Large intestine (tissue), 3 donors: ENCODE results near the gene RPTN. TPM values are rescaled to one million over a fixed set of nuclear protein-coding genes. Genes with fewer than 3 reads are reported as not detected.
A peak's percentile ranks its signal among the peaks of the same experiment; 100 is the strongest.

Experiments
- DNase-seq, 2 donors: peaks; one replicate each; pipeline versions ENCODE4 v3.0.0 to v3.0.0-alpha.2; 2013
- H3K27ac ChIP-seq: one replicate; pipeline ENCODE4 v1.5.1; 2013; ENCODE audit warnings: low read length
- H3K27me3 ChIP-seq: 2 replicates; pipeline ENCODE4 v1.6.1; 2013; ENCODE audit warnings: low read length; ENCODE audit not compliant: control insufficient read depth, insufficient read depth
- H3K36me3 ChIP-seq: 2 replicates; pipeline ENCODE4 v1.6.1; 2013; ENCODE audit warnings: low read length; ENCODE audit not compliant: control insufficient read depth, insufficient read depth
- H3K4me1 ChIP-seq: one replicate; pipeline ENCODE4 v1.6.1; 2013; ENCODE audit warnings: low read length; ENCODE audit not compliant: control insufficient read depth, insufficient read depth
- H3K4me3 ChIP-seq: one replicate; pipeline ENCODE4 v1.5.1; 2013; ENCODE audit warnings: low read length
- H3K9me3 ChIP-seq: one replicate; pipeline ENCODE4 v1.6.1; 2013; ENCODE audit warnings: mild to moderate bottlenecking, low read depth, low read length, moderate library complexity; ENCODE audit not compliant: control insufficient read depth
- WGBS: methylation state at CpG from one replicate; pipeline ENCODE4 v1.1.5; 2013; ENCODE audit warnings: low lambda C conversion rate; ENCODE audit not compliant: insufficient coverage; 5-methylcytosine and 5-hydroxymethylcytosine counted together
- polyA plus RNA-seq: library from polyadenylated mRNA; unstranded; fragments of 120-200 nt; gene quantifications from one replicate; pipeline ENCODE4 v1.2.1, GENCODE V29; 2013

The RPTN gene
- polyA plus RNA-seq, 1 donor, result not detected

DNA sequence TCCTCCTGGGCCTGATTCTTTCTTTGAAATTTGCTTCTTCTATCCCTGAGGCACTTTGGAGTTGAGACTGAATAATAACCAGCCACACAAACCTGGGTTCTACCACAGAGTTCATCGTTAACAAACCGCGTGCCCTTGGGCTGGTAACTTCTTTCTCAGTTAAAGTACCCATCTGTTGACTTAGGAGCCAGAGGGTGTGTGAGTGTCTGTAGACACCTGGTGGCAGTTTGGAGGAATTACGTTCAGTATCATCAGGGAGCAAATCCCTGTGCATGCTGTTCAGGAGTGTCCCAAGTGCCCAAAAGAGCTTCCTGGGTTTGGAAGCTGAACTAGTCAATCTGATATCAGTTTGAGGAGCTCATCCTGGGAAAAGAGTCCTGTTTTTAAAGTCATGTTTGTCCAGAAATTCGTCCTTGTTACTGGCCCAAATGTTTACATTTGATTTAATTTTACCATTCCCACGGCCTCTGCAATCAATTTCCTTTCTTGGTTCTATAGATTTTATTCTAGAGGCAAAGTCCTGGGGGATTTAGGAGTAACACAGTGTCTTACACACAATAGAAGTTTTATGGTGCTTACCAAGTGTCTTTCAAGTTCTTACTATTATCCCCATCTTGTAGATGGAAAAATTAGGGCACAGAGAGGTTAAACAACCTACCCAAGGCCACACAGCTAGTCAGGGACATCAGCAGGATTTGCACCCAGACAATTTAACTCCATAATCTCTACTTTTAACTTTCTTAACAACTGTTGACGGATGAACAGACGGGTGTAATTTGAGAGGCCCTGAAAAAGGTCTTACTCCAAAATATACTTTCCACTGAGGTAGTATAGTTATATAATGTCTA lies 26.7 kb upstream of the RPTN start:
- 43% methylated on average over 2 of the region's 8 CpGs for WGBS
- no peaks in the 10 kb centered on the region for H3K4me1 ChIP-seq
- H3K4me3 ChIP-seq, result no peak overlapping the region
- peak; percentile 23 to 36 for DNase-seq
- H3K36me3 ChIP-seq, result no peaks in the 10 kb centered on the region
- H3K9me3 ChIP-seq, result no peaks in the 10 kb centered on the region
- H3K27ac ChIP-seq, result no peak overlapping the region
- H3K27me3 ChIP-seq, result peaks cover 4% of the 10 kb centered on the region

DNA sequence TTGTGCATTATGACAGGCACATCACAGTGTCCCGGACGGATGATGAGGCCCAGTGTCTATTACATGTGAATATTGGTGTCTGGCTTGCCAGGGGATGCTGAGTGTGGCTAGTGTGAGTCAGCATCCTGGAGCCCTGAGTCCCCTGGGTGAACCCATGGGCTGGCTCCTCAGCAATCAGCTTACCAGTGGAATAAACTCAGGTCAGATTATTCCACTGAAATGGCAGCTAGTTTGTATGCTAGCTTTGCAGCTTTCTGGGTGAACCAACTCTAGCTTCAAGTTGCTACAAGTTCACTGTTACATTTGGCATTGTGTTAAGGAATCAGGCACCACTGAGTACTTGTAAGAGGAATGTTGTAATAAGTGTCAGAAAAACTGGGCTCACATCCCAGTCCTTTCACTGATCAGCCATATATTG lies 23.9 kb upstream of the RPTN start:
- no peaks in the 10 kb centered on the region for H3K4me1 ChIP-seq
- H3K36me3 ChIP-seq, result no peaks in the 10 kb centered on the region
- no CpG with 5 or more reads among the region's 2 CpGs for WGBS
- no peak for DNase-seq
- H3K4me3 ChIP-seq, result no peak overlapping the region
- no peak overlapping the region for H3K27ac ChIP-seq
- no peaks in the 10 kb centered on the region for H3K9me3 ChIP-seq
- no peaks in the 10 kb centered on the region for H3K27me3 ChIP-seq

DNA sequence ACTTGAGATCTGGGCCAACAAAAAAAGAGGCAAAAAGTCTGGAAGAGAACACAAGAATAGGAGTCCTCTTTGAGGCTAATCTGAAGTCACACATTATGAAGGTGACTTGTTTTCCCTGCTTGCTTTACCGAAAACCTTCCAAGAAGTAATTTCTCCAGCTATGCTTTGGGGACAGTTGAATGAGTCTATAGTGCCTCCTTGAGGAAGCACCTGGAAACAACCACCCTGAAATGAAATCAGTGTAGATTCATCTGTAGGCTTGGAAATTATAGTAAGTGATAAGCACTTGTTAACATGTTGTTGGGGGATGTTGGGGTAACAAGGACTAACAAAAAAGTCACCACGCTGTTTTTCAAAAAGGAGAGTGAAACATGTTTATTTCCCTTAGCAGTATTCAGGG lies 23.4 kb upstream of the RPTN start:
- no peaks in the 10 kb centered on the region for H3K36me3 ChIP-seq
- no peak overlapping the region for H3K4me3 ChIP-seq
- H3K4me1 ChIP-seq, result no peaks in the 10 kb centered on the region
- no peak for DNase-seq
- WGBS, result 75% methylated on average over 2 of the region's 2 CpGs
- H3K27me3 ChIP-seq, result no peaks in the 10 kb centered on the region
- no peak overlapping the region for H3K27ac ChIP-seq
- no peaks in the 10 kb centered on the region for H3K9me3 ChIP-seq

DNA sequence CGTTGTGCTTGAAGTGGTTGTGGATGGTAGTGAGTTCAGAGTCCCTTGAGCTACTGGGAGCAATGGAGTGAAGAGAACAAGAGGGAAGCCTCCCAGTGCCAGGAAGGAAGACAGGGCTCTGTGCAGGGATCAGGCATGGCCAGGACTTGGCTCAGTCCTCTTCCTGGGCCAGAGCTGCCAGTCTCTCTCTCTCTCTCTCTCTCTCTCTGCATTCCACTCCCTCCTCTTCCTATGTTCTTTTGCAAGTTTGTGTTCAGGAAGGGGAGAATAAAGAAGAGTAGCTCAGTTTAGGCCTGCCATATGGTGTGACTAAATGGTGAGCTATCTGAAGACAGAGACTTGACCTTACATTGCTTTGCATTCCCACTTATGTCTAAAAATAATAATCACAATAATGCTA lies 20.5 kb upstream of the RPTN start:
- Histone ChIP-seq H3K27ac (no peak overlapping the region), H3K27me3 (no peaks in the 10 kb centered on the region), H3K9me3 (no peaks in the 10 kb centered on the region), H3K4me3 (no peak overlapping the region), H3K4me1 (no peaks in the 10 kb centered on the region), H3K36me3 (no peaks in the 10 kb centered on the region)
- WGBS, result no CpG with 5 or more reads among the region's 1 CpG
- no peak for DNase-seq

GRCh38 chr1:152170287-152170905 lies 11.4 kb upstream of the RPTN start:
- Histone ChIP-seq H3K27ac (no peak overlapping the region), H3K9me3 (no peaks in the 10 kb centered on the region), H3K4me1 (no peaks in the 10 kb centered on the region), H3K27me3 (peaks cover 7% of the 10 kb centered on the region), H3K4me3 (no peak overlapping the region), H3K36me3 (no peaks in the 10 kb centered on the region)
- 60% methylated on average over 1 of the region's 5 CpGs for WGBS
- DNase-seq, result no peak

GRCh38 chr1:152169366-152170025 lies 10.5 kb upstream of the RPTN start:
- peaks cover 7% of the 10 kb centered on the region for H3K27me3 ChIP-seq
- H3K4me3 ChIP-seq, result no peak overlapping the region
- no peak for DNase-seq
- 100% methylated on average over 2 of the region's 4 CpGs for WGBS
- no peaks in the 10 kb centered on the region for H3K9me3 ChIP-seq
- no peak overlapping the region for H3K27ac ChIP-seq
- H3K4me1 ChIP-seq, result peaks cover 5% of the 10 kb centered on the region
- no peaks in the 10 kb centered on the region for H3K36me3 ChIP-seq

DNA sequence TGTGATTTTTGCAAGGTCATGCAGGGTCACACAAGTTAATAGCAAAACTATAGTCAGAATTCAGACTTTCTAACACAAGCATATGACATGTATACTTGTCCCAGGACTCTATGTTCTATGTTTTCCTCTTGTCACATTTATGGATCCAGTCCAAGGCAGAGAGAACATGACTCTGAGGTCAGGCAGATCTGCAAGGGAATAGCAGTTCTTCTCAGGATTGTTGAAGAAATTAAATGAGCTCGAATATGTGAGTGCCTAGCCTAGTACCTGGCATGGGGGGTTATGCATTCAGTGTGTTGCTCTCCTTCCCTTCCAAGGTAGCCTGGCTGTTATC lies 9.5 kb upstream of the RPTN start:
- Histone ChIP-seq H3K9me3 (no peaks in the 10 kb centered on the region), H3K36me3 (no peaks in the 10 kb centered on the region), H3K4me1 (peaks cover 9% of the 10 kb centered on the region), H3K4me3 (no peak overlapping the region), H3K27me3 (peaks cover 7% of the 10 kb centered on the region), H3K27ac (no peak overlapping the region)
- DNase-seq, result no peak
- no CpG with 5 or more reads among the region's 1 CpG for WGBS

DNA sequence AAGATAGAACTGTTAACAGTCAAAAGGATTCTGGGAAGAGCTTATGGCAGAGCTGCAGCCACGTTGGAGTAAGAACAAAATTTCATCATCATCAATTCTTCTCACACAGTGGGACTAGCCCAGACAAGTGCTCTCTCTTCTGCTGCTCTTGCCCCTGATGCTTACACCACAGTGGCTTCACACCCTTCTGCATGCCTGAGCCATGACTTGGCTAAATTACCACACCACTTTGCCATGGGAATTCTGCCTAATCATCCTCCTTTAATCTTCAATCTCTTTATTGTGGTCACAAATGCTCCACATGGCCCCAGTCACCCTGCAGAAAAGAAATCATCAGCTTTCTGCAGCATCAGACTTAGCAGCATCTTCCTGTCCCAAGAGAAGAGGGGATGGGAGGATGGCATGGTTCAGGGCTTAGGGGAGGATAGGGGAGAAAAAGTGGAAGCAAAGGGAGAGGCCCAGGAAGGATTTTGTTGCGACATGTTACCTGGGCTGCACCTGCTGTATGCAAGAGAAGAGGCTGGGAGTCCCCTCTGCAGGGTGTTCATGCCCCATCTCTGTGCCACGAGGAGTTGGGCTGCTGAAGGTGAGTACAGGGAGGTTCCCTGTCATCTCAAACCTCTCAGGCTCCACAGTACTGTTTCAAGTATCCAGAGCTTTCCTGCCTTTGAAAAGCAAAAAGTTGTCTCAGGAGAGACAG lies 9.0 kb upstream of the RPTN start:
- no peak for DNase-seq
- WGBS, result no CpG with 5 or more reads among the region's 3 CpGs
- Histone ChIP-seq H3K4me3 (no peak overlapping the region), H3K9me3 (no peaks in the 10 kb centered on the region), H3K27ac (no peak overlapping the region), H3K36me3 (no peaks in the 10 kb centered on the region), H3K27me3 (peaks cover 7% of the 10 kb centered on the region), H3K4me1 (peaks cover 14% of the 10 kb centered on the region)

- Histone ChIP-seq H3K4me3 (no peak overlapping the region), H3K9me3 (no peaks in the 10 kb centered on the region), H3K4me1 (peaks cover 20% of the 10 kb centered on the region), H3K36me3 (no peaks in the 10 kb centered on the region), H3K27me3 (peaks cover 3% of the 10 kb centered on the region), H3K27ac (no peak overlapping the region)
- DNase-seq, result no peak
- WGBS, result no CpG with 5 or more reads among the region's 1 CpG
These were observed 7.9 kb upstream of the RPTN start for GRCh38 chr1:152166966-152167365.

DNA sequence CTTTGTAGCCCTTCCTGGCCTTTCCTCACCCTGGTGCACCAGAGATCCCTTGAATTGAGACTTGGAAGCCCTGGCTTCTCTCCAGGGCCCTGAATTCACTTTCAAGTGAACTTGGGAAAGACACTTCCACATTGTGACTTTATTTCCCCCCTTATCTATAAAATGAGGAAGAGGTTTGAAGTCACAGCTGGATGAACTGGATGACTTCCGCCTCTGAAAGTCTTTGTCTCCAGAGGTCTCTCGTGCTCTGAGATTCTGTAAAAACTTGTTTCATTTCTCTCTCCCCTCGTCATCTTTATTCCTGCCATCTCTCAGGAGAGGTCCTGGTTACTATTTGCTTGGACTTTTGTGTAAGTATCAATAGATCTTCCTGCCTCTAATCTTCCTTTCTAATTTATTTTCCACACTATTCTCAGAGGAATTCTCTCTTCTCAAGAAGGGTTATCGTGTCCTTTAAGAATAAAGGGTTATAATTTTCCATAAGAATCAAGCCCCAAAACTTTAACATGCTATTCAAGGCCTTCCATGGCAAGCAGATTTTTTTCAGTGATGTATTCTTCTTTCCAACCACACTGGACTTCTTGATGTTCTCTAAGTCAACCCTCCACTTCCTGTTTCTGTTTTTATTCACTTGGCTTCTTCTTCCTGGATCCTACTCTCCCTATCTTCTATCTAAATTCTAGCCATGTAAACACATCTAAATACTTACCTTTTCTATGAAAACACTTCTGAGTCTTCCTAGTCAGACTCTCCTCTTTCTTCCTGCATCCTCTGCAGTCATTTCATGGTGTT lies 6.5 kb upstream of the RPTN start:
- WGBS, result 92% methylated on average over 4 of the region's 4 CpGs
- Histone ChIP-seq H3K4me3 (no peak overlapping the region), H3K36me3 (no peaks in the 10 kb centered on the region), H3K27me3 (peaks cover 2% of the 10 kb centered on the region), H3K9me3 (no peaks in the 10 kb centered on the region), H3K27ac (peak overlapping the region; percentile 35), H3K4me1 (peaks cover 20% of the 10 kb centered on the region)
- DNase-seq, result no peak
